ENCODE data around the gene CHCHD6.

Gene CHCHD6

GRCh38 chr3:126998320-126998719, 294.3 kb downstream of the CHCHD6 start:
- DNase-seq: no peak

DNA sequence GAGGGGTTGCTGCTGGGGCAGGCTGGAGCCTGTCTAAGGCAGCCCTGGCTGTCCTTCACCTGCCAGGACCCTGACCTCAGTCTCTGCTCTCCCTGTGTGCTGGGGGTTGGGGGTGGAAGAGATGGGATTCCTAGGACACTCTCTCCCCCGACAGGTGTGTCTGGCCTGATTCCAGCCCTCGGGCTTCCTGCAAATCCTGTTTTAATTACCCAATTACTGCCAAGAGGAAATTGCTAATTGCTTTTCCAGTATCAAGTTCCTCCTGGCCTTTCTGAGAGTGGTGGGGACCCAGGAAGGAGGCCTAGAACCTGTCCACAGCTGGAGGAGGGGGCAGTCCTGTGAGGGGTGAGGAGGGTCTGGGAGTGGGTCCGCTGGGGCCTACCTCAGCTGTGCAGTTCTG, 294.7 kb downstream of the CHCHD6 start:
- DNase-seq: no peak

DNA sequence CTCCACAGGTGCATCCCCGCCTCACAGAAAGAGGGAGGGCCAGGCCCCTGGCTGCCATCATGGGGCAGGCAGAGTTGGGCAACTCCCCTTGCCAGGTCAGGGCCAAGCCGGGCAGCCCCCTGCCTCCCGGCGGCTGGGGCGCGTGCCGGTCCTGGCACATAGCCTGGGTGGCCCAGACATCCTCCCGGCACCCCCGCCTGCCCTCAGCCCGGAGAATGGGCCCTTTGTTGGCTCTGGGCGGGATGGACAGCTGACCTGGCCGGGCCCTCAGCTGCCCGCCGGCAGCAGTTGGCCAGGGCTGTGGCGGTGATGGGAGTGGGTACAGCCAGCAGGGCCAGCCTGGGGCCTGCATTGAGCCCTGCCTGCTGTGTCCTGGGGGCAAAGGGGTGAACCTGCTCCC, 295.3 kb downstream of the CHCHD6 start:
- no peak for DNase-seq

DNA sequence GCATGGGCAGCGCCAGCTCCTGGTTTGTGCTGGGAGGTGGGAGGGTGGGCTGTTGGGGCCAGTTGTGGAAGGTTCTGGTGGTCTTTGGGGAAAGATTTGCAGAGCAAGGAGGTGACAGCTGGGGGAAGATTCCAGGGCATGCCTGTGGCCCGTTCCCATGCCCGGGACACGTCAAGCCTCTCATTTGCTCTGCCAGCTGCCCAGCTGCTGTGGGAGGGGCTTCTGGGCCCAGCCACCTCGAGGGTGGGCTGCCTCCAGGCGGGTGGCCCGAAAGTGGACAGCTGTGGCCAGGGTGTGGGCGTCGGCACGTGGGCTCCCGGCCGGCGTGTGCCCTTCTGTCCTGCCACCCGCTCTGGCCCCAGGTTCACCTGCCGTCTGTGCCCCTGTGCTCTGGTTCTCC, 296.1 kb downstream of the CHCHD6 start:
- peak; percentile 36 for DNase-seq

DNA sequence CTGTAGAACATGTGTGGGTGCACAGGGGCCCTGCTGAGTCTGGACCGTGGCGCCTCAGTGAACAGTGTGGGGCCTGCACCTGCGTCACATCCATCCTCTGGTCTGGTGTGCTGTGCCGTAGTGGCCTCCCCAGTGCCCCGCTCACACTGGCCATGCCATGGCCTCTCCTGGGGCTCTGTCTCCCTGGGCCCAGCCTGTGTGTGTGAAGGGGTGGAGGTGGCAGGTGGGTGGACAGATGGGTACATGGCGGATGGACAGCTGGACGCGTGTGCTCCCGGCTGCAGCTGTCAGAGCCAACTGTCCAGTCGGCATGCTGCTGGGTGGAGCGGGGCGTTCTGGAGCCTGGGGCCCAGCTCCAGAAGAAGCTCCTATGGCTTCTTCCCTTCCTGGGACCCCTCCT, 296.7 kb downstream of the CHCHD6 start:
- DNase-seq: no peak

DNA sequence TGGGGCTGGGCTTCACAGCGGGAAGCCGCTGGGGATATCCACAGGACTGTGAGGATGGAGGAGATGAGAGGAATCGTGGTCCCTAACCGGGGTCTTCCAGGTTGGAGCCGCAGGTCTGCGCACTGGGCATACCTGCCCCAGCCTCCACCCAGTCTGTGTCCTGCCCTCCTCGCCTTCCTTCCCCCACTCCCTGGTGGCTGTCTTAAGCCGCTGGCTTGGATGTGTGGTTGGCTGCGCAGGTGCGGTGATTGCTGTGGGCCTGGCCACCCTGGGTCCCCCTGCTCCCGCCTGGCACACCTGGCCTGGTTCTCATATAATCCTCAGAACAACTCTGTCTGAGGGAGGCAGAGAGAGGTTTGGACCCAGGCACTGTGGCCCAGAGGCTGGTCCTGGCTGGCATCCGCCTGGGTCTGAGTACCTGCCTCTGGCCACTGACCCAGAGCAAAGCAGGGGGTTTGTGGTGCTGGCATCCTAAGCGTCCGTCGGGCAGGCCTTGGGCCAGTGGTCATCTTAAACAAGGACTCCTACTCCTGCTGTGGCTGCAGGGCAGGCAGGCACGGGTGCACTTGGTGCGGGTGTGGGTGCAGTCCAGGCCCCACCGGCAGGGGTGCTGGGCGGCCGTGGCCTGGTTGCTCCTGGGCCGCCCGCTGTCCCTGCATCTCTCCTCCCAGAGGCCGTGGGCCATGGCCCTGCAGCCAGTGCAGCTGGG, 297.6 kb downstream of the CHCHD6 start:
- no peak for DNase-seq

DNA sequence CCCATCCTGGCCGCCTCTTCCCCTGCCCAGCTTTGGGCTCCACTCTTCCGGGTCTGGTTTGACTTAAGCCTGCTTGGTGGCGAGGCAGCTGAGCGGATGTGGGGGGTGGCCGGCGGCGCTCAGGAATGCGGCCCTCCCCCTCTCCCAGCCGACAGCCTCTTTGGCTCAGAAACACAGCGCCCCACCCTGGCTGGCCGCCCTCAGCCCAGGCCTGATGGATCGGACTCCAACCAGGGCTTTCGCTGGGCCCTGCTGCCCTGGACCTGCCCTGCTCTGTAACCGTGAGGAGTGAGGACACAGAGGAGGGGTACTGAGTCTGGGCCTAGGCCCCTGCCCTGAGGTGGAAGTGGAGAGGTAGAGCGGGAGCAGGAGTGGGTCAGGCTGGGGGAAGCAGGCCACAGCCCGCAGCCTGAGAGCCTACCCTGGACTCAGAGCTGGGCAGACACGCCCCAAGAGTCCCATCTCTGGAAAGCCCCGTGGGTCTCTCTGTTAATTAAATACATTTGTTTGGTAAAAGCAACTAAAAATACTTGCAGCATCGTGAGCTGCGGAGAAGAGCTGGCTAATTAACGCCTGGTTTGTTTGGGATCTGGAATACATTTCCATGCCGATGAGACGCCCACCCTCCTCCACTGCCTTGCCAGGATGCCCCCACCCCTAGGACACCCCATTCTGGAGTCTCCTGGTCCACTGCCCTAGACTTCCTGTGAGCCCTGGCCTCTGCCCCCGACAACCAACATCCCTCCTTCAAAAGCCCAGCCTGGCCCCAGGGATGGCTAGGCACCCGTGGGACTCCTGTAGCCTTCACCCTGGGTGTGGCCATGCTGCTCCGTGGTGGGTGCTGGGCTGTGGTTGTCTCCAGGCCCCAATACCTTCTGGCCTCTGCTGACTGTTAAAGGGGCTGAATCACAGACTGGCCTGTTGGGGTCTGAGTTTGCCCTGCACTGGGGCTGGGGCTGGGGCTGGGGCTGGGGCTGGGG, 298.4 kb downstream of the CHCHD6 start:
- DNase-seq: no peak

- DNase-seq: no peak
Measured at GRCh38 chr3:127003175-127003555, 299.1 kb downstream of the CHCHD6 start.

DNA sequence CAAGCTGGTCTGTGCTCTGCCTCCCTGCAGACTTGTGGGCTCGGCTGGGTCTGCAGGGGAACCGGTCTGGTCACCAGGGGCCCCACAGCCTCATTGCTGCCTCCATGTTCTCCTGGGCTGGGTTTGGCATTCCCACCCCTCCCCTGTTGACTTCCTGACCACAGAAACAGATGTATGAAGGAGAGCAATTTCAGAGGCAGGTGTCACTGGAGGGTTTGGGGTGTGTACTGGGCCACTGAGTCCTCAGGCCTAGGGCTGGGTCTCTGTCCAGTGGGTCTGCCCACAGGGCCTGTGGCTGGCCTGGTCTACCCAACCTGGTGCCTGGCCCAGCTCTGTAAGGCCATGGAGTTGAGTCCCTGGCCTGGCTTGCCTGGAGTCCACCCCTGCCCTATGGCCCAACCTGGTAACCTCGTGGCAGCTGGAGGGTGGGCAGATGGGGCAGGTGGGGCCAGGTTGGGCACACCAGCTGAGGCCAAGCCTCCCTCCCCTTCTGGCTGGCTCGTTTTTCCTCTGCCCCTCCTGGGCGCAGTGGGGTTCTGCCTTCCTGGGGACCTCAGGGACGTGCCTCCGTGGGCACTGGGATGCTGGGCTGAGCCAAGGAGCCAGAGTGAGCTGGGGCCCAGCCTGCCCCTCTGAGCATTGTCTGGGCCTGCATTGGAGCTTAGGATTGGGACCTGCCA, 299.7 kb downstream of the CHCHD6 start:
- no peak for DNase-seq

- no peak for DNase-seq
Measured at GRCh38 chr3:127004641-127005397, 300.8 kb downstream of the CHCHD6 start.

DNA sequence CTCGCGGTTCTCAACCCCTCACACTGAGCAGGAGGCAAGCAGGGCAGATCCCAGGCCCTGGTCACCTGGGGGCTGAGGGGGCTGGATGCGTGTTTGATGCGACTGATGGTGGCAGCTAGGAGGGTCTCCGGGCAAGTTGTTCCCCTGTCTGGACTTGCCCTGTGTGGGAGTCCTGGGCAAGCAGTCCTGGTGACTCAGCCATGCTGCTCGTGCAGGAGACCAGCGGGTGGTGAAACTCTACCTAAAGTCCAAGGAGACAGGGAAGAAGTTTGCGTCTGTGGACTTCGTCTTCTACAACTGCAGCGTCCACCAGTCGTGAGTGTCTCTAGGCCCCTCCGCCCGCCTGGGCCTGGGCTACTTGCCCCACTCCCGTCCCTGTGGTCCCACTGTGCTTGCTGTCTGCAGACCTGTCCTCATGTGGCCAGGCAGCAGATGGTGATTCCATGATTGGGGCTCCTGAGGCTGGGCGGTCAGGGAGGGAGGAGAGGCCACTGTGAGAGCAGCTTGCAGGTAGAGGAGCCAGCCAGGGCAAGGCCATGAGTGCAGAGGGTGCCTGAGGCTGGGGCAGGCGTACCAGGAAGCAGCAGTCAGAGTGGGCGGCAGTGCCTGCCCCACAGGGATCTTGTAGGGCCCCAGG, 301.9 kb downstream of the CHCHD6 start:
- no peak for DNase-seq

DNA sequence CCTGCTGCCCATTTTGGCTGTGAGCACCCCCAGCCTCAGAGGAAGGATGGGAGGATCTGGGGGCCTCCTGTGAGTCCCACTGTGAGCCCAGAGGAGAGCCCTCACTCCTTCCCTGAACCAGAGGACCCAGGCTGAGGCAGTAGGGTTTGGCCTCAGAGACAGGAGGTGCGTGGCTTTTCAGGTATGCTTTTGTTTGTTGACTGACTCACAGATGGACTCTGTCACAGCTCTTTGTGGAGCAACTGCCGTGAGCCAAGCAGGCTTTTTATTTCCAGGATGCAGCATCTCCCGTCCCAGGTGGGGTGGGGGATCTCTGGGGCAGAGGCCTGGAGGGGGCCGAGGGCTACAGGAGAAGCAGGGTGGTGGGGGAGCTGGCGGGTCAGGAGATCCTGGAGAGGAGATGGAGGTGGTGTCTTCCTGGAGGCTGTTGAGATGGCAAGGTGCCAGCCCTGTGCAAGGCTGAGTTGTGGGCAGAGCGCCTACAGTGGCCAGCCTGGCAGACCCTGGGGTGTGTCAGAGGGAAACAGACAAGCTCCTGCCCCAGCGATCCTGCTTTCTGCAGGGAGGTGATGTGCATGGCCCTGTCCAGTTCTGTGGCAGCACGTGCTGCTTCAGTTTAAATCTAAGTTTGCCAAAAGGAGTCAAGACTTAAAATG, 302.9 kb downstream of the CHCHD6 start:
- DNase-seq: no peak

DNA sequence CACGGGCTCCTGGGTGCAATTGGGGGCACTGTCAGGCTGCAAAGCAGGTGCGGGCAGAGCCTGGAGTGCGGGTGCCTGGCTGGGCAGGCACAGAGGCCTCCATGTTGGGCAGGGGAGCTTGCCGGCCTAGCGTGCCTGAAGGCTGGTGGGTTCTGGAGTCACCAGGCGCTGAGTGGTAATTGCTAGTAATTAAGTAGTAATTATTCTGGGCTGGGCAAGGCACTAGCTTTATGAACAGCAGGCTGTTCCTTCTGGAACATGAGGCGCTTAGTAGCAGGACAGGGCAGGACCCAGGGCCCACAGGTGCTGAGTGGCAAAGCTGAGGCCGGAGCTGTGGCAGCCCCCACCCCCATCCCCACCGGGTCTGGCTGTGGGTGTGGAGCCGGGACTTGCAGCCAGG, 304.2 kb downstream of the CHCHD6 start:
- no peak for DNase-seq

- no peak for DNase-seq
Measured at GRCh38 chr3:127009531-127009930, 305.5 kb downstream of the CHCHD6 start.
